ENCODE data around the gene CIRBP.
A peak's percentile ranks its signal among the peaks of the same experiment; 100 is the strongest.

Gene CIRBP

GRCh38 chr19:1277061-1277460, 7.9 kb downstream of the CIRBP start:
- no peak for DNase-seq (ENCODE audit: low read depth)
- TF ChIP-seq, protein P1, sequence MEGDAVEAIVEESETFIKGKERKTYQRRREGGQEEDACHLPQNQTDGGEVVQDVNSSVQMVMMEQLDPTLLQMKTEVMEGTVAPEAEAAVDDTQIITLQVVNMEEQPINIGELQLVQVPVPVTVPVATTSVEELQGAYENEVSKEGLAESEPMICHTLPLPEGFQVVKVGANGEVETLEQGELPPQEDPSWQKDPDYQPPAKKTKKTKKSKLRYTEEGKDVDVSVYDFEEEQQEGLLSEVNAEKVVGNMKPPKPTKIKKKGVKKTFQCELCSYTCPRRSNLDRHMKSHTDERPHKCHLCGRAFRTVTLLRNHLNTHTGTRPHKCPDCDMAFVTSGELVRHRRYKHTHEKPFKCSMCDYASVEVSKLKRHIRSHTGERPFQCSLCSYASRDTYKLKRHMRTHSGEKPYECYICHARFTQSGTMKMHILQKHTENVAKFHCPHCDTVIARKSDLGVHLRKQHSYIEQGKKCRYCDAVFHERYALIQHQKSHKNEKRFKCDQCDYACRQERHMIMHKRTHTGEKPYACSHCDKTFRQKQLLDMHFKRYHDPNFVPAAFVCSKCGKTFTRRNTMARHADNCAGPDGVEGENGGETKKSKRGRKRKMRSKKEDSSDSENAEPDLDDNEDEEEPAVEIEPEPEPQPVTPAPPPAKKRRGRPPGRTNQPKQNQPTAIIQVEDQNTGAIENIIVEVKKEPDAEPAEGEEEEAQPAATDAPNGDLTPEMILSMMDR (conservative IDR thresholded peaks at IDR 0.05; ENCODE audit: low read length) = no peak
- H3K4me3 ChIP-seq (ENCODE audit: low read length) = no peak overlapping the region; the same call in 1 of the 2 replicates

DNA sequence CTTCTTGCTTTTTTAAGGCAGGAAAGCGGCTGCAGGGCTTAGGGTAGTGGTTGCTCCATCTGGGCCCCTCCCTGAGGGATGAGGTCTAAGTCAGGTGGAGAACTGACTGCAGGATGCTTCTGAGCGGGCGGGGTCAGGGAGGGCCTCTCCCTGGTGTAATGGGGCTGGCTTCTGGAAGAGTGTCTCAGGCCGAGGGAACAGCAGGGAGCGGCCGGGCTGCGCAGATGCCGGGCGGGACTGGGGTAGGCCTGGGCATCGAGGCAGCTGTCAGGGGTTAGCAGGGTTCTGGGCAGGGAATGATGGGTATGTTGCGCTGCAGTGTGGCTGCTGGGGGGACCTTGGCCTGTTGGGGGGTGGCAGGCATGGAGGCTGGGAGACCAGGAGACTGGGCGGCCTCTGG, 8.9 kb downstream of the CIRBP start:
- DNase-seq (ENCODE audit: low read depth) = no peak
- no peak overlapping the region for H3K4me3 ChIP-seq (ENCODE audit: low read length)
- TF ChIP-seq, protein P1 (conservative IDR thresholded peaks at IDR 0.05; ENCODE audit: low read length) = no peak

DNA sequence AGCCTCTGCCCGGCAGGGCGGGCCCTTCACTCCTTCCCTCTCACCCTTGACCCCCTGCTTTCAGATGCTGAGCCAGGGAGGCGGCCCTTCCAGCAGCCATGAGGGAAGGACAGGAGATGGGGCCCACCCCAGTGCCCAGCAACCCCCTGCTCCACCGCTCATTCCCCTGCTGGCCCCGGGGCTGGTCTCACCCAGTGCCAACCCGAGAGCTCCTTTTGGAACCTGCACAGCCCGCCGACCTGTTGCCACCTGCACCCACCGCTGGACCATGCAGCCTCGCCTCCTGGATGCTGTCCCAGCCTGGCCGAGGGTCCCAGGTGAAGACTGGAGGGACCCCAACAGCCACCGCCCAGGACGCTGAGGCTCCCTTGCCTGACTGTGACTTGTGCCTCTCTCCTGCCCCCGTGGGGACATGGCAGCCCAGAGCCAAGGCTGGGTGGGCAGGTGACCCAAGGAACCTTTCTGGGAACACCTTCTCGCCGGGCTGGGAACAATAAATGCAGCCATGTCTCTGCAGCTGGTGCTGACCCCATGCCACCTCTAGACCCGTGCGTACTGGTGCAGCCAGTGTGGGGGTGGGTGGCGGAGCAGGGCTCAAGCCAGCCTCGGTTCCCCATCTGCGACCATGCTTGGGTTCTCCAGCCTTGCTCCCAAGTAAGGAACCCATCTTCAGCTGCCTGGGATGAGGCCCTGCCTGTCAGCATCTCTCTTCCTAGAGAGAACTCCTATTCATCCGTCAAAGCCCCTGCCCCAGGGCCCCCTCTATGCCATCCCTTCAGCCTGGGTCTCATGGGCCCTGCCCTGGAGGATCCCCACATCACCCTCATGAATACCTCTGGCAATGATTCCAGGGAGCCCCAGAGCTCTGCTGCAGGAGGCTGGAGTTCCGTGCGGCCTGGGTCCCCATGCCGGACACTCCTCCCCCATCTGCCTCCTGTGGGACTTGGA, 9.9 kb downstream of the CIRBP start:
- TF ChIP-seq, protein P1 (conservative IDR thresholded peaks at IDR 0.05; ENCODE audit: low read length) = no peak
- no peak for DNase-seq (ENCODE audit: low read depth)
- H3K4me3 ChIP-seq (ENCODE audit: low read length) = no peak overlapping the region

- H3K4me3 ChIP-seq (ENCODE audit: low read length) = no peak overlapping the region
- peak; percentile 76 for DNase-seq (ENCODE audit: low read depth)
- TF ChIP-seq, protein P1 (conservative IDR thresholded peaks at IDR 0.05; ENCODE audit: low read length) = peak; percentile 84
Observed at GRCh38 chr19:1279782-1280341, 10.7 kb downstream of the CIRBP start.

DNA sequence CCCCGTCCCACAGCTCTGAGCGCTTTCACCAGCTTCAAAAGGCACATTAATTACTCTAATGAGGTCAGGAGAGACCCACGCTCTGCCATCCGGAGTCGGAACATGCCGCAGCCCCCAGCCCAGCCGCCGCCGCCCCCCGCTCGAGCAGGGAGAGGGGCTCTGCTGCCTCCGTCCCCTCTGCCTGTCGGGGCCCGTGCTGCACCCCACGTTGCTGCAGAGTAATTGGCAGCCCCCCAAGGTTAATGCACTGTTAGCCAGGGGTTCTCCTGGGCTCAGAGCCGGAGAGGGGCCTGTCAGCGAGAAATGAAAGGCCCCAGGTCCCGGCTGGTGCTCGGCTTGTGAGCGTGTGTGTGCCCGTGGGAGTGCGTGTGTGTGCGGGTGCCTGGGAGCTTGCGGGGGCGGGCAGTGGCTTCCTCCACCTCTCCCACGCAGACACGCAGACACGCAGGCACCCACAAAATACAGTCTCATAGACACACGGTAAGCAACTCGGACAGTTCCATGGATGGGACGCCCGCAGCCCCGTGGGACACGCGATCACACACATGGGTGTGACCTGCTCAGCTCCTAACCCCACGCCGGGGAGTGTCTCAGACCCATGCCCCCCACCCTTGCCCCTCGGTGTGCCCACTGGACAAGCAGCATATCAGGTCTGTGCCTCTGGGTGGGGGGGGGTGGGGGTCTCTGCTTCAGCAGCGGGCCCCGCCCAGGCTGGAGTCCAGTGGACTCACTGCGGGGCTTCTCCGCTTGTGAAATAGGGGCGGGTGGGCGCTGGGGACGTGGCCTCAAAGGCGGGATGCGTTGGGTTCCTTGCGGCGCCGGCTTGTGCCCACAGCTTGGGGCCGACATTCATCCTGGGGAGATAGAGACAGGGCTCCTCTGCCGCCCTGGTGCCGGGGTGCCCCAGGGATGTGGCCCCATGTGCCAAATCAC, 11.8 kb downstream of the CIRBP start:
- DNase-seq (ENCODE audit: low read depth) = no peak
- H3K4me3 ChIP-seq (ENCODE audit: low read length) = no peak overlapping the region
- TF ChIP-seq, protein P1 (conservative IDR thresholded peaks at IDR 0.05; ENCODE audit: low read length) = no peak

- TF ChIP-seq, protein P1 (conservative IDR thresholded peaks at IDR 0.05; ENCODE audit: low read length) = no peak
- no peak overlapping the region for H3K4me3 ChIP-seq (ENCODE audit: low read length)
- DNase-seq (ENCODE audit: low read depth) = no peak
Observed at GRCh38 chr19:1281569-1282287, 12.6 kb downstream of the CIRBP start.
